H1 (cell line): ENCODE measurements around the gene RHOT1. TPM values are rescaled to one million over a fixed set of nuclear protein-coding genes. Genes with fewer than 3 reads are reported as not detected.

Experiments used
- CTCF ChIA-PET: fragments of 300-600 bp; sonication (Branson Sonifier 250); formaldehyde crosslinking; loops from one replicate; lab custom pipeline; 2021; ENCODE audit not compliant: partially characterized antibody; lab: Charles Lee
- POLR2A ChIA-PET: fragments of 300-600 bp; sonication (Branson Sonifier 250); formaldehyde crosslinking; loops from one replicate; lab custom pipeline; 2021; ENCODE audit warnings: inconsistent platforms; ENCODE audit not compliant: partially characterized antibody; lab: Charles Lee
- DNase-seq, 2 experiments: peaks; one replicate each; pipeline versions ENCODE4 v3.0.0 to v3.0.0-alpha.2; 2010 to 2022; ENCODE audit warnings: low spot score in 2 of 2, low read depth in 1 of 2, mixed read lengths in 1 of 2
- FAIRE-seq: peaks from 2 replicates; lab custom pipeline; 2011; peaks lifted over from hg19 to GRCh38; lab: Jason Lieb, UNC
- H2AFZ ChIP-seq: 2 replicates; pipeline ENCODE4 v1.8.1; 2012; ENCODE audit warnings: low read length, inconsistent platforms
- H2AK5ac ChIP-seq: 2 replicates; pipeline ENCODE4 v1.6.1; 2013; ENCODE audit warnings: low read depth, low read length
- H2BK120ac ChIP-seq: replicated peaks from 2 replicates; pipeline ENCODE3; 2013; ENCODE audit warnings: low read depth, low read length, inconsistent platforms
- H2BK12ac ChIP-seq: 2 replicates; pipeline ENCODE4 v1.6.1; 2013; ENCODE audit warnings: low read depth, low read length
- H2BK15ac ChIP-seq: 2 replicates; pipeline ENCODE4 v1.6.1; 2013; ENCODE audit warnings: low read length
- H2BK20ac ChIP-seq: 2 replicates; pipeline ENCODE4 v1.6.1; 2013; ENCODE audit warnings: low read length
- H2BK5ac ChIP-seq: 2 replicates; pipeline ENCODE4 v1.6.1; 2013; ENCODE audit warnings: low read depth, low read length
- H3K14ac ChIP-seq: 2 replicates; pipeline ENCODE4 v1.6.1; 2013; ENCODE audit warnings: inconsistent platforms; ENCODE audit not compliant: insufficient read length
- H3K18ac ChIP-seq: 2 replicates; pipeline ENCODE4 v1.6.1; 2013; ENCODE audit warnings: low read length; ENCODE audit errors: extremely low read depth
- H3K23ac ChIP-seq: 2 replicates; pipeline ENCODE4 v1.6.1; 2013; ENCODE audit warnings: inconsistent platforms; ENCODE audit not compliant: insufficient read length
- H3K23me2 ChIP-seq: 2 replicates; pipeline ENCODE4 v1.6.1; 2013; ENCODE audit warnings: low read depth, low read length
- H3K27ac ChIP-seq: 2 replicates; pipeline ENCODE4 v1.6.1; 2011; ENCODE audit warnings: low read depth, low read length, inconsistent platforms
- H3K27me3 ChIP-seq, 4 experiments: replicated peaks in 1 of 4; 1 replicate in 1 of 4; 2 replicates in 3 of 4; pipeline versions ENCODE4 v1.6.1 to v1.8.1; 2011 to 2013; ENCODE audit warnings: low read length in 3 of 4, mild to moderate bottlenecking in 3 of 4, inconsistent platforms in 2 of 4, mixed read lengths in 2 of 4, moderate library complexity in 1 of 4; ENCODE audit not compliant: control insufficient read depth in 3 of 4, insufficient read depth in 3 of 4; ENCODE audit errors: extremely low read depth in 1 of 4
- H3K36me3 ChIP-seq, 4 experiments: 2 replicates each; pipeline versions ENCODE4 v1.6.1 to v1.8.1; 2011 to 2013; ENCODE audit warnings: mild to moderate bottlenecking in 4 of 4, low read length in 3 of 4, moderate library complexity in 2 of 4, control low read depth in 1 of 4, inconsistent platforms in 1 of 4; ENCODE audit not compliant: insufficient read depth in 4 of 4, control insufficient read depth in 2 of 4
- H3K4ac ChIP-seq: replicated peaks from 2 replicates; pipeline ENCODE3; 2013; ENCODE audit warnings: low read length, low read depth, mixed read lengths, inconsistent platforms; ENCODE audit not compliant: insufficient read length
- H3K4me1 ChIP-seq, 4 experiments: replicated peaks in 1 of 4; 1 replicate in 1 of 4; 2 replicates in 3 of 4; pipeline versions ENCODE4 v1.6.1 to v1.8.1; 2011 to 2013; ENCODE audit warnings: low read length in 3 of 4, inconsistent platforms in 2 of 4, mixed read lengths in 1 of 4; ENCODE audit not compliant: insufficient read depth in 4 of 4, control insufficient read depth in 3 of 4
- H3K4me2 ChIP-seq, 2 experiments: 2 replicates each; pipeline versions ENCODE4 v1.6.1 to v1.8.1; 2011 to 2013; ENCODE audit warnings: low read depth in 2 of 2, low read length in 2 of 2, control low read depth in 1 of 2, inconsistent platforms in 1 of 2, mild to moderate bottlenecking in 1 of 2; ENCODE audit not compliant: insufficient read depth in 1 of 2
- H3K4me3 ChIP-seq, 4 experiments: fragments of 200-600, 300-600 bp in 1 of 4; sonication (generic), shearing (Covaris generic), sonication (Bioruptor Twin) in 1 of 4; 2 replicates each; pipeline versions ENCODE4 v1.5.1 to v1.8.1; 2011 to 2016; ENCODE audit warnings: low read length in 4 of 4, low read depth in 3 of 4, control low read depth in 2 of 4, inconsistent platforms in 2 of 4, mild to moderate bottlenecking in 2 of 4, mixed read lengths in 1 of 4, moderate library complexity in 1 of 4; ENCODE audit not compliant: insufficient read depth in 2 of 4; ENCODE audit errors: extremely low read depth in 1 of 4
- H3K56ac ChIP-seq: replicated peaks from 2 replicates; pipeline ENCODE3; 2013; ENCODE audit warnings: low read depth, mild to moderate bottlenecking, mixed read lengths, low read length, inconsistent platforms; ENCODE audit not compliant: insufficient read length
- H3K79me1 ChIP-seq: 2 replicates; pipeline ENCODE4 v1.6.1; 2013; ENCODE audit warnings: low read depth, low read length, control low read depth
- H3K79me2 ChIP-seq, 2 experiments: 2 replicates each; pipeline versions ENCODE4 v1.6.1 to v1.8.1; 2012 to 2013; ENCODE audit warnings: low read length in 2 of 2, mild to moderate bottlenecking in 2 of 2, inconsistent platforms in 1 of 2; ENCODE audit not compliant: insufficient read depth in 2 of 2, control insufficient read depth in 1 of 2
- H3K9ac ChIP-seq, 4 experiments: replicated peaks in 1 of 4; 1 replicate in 1 of 4; 2 replicates in 3 of 4; pipeline versions ENCODE4 v1.6.1 to v1.8.1; 2011 to 2013; ENCODE audit warnings: low read depth in 3 of 4, low read length in 3 of 4, control low read depth in 2 of 4, mild to moderate bottlenecking in 2 of 4, moderate library complexity in 2 of 4, inconsistent platforms in 1 of 4; ENCODE audit errors: extremely low read depth in 1 of 4
- H3K9me3 ChIP-seq, 2 experiments: 2 replicates each; pipeline versions ENCODE4 v1.6.1 to v1.8.1; 2012 to 2013; ENCODE audit warnings: mild to moderate bottlenecking in 2 of 2, moderate library complexity in 2 of 2, control low read depth in 1 of 2, inconsistent platforms in 1 of 2, low read depth in 1 of 2, low read length in 1 of 2, mixed read lengths in 1 of 2; ENCODE audit not compliant: insufficient read depth in 2 of 2
- H4K20me1 ChIP-seq, 2 experiments: replicated peaks in 1 of 2; 2 replicates each; pipeline versions ENCODE3 to v1.8.1; 2011 to 2013; ENCODE audit warnings: inconsistent platforms in 2 of 2, low read length in 2 of 2, mild to moderate bottlenecking in 1 of 2; ENCODE audit not compliant: insufficient read depth in 2 of 2, control insufficient read depth in 1 of 2
- H4K5ac ChIP-seq: 2 replicates; pipeline ENCODE4 v1.6.1; 2013; ENCODE audit warnings: low read length, low read depth, mixed read lengths, inconsistent platforms; ENCODE audit not compliant: insufficient read length
- H4K8ac ChIP-seq: 2 replicates; pipeline ENCODE4 v1.8.0; 2013; ENCODE audit warnings: mild to moderate bottlenecking, moderate library complexity, low read length, inconsistent platforms; ENCODE audit not compliant: insufficient read depth; ENCODE audit errors: extremely low read depth
- H4K91ac ChIP-seq: replicated peaks from 2 replicates; pipeline ENCODE3; 2013; ENCODE audit warnings: low read length, mixed read lengths, inconsistent platforms; ENCODE audit not compliant: insufficient read length
- EGR1 ChIP-seq: IDR thresholded peaks from 2 replicates; pipeline ENCODE4 v1.6.1; 2011; ENCODE audit warnings: low read depth, low read length, borderline replicate concordance
- RXRA ChIP-seq: IDR thresholded peaks from 2 replicates; pipeline ENCODE4 v1.6.1; 2011; ENCODE audit warnings: low read depth, mild to moderate bottlenecking, low read length, moderate library complexity; ENCODE audit not compliant: insufficient read depth
- SIRT6 ChIP-seq: IDR thresholded peaks from one replicate; pipeline ENCODE4 v1.7.1; 2012; ENCODE audit warnings: low read length, inconsistent platforms
- SP4 ChIP-seq: IDR thresholded peaks from 2 replicates; pipeline ENCODE4 v1.6.1; 2012; ENCODE audit warnings: low read length, inconsistent platforms
- TAF1 ChIP-seq: IDR thresholded peaks from 2 replicates; pipeline ENCODE4 v1.6.1; 2011; ENCODE audit warnings: mild to moderate bottlenecking, low read depth, low read length
- WGBS, 2 experiments: shearing (Covaris generic) in 1 of 2; methylation state at CpG; one replicate each; pipeline versions ENCODE4 v1.1.6 to v1.1.7; 2013 to 2015; ENCODE audit warnings: low lambda C conversion rate in 2 of 2, mixed read lengths in 2 of 2, inconsistent platforms in 1 of 2, low coverage in 1 of 2, missing lambda C conversion rate in 1 of 2; ENCODE audit not compliant: insufficient replicate concordance in 2 of 2, insufficient coverage in 1 of 2, insufficient read length in 1 of 2; ENCODE audit errors: extremely low coverage in 1 of 2, missing lambda C conversion rate in 1 of 2; 5-methylcytosine and 5-hydroxymethylcytosine counted together
- polyA plus RNA-seq, 7 experiments: library from polyadenylated mRNA; depleted of rRNA in 3 of 7; stranded (reverse) in 5 of 7; unstranded in 2 of 7; fragments of >200 nt in 5 of 7; fragments of 200-250 nt in 2 of 7; gene quantifications; 1 replicate in 5 of 7; 2 replicates in 1 of 7; 4 replicates in 1 of 7; pipeline versions ENCODE4 v1.2.1 to v1.2.3, GENCODE V29; 2011 to 2013; ENCODE audit warnings: missing spikeins in 2 of 7, mixed read lengths in 2 of 7
- total RNA-seq: library from RNA; stranded (reverse); fragmentation: NEBNext Ultra II Directional; extraction: Animal tissue kit (Norgen Biotek cat#: 25700); gene quantifications from 2 replicates; pipeline ENCODE4 v1.2.1, GENCODE V29; 2021

The RHOT1 gene
- total and polyA plus RNA-seq, 2 of the 8 experiments (the other 6 are each of a cell fraction or from before 2014, with no cell fraction given), result 34.2 to 38.2 TPM

- Histone ChIP-seq H2BK12ac (no peak overlapping the region), H3K14ac (no peak overlapping the region), H2AK5ac (no peak overlapping the region), H3K79me1 (no peaks in the 10 kb centered on the region), H2BK120ac (no peak overlapping the region), H3K56ac (no peak overlapping the region), H3K4ac (no peak overlapping the region), H4K5ac (no peak overlapping the region), H3K9me3 (no peaks in the 10 kb centered on the region), H3K4me3 (no peak overlapping the region), H3K18ac (no peak overlapping the region), H2BK5ac (no peak overlapping the region), H4K20me1 (peaks cover 0 to 1% of the 10 kb centered on the region in 2 experiments), H3K27me3 (no peaks in the 10 kb centered on the region), H3K23me2 (no peaks in the 10 kb centered on the region), H3K4me1 (peaks cover 0 to 2% (median 0%) of the 10 kb centered on the region in 4 experiments; a peak in 2 of 7 replicates), H3K9ac (no peak overlapping the region), H4K91ac (no peak overlapping the region), H3K4me2 (no peak overlapping the region), H3K27ac (no peak overlapping the region), H2AFZ (no peak overlapping the region), H2BK15ac (no peak overlapping the region), H3K23ac (no peak overlapping the region), H4K8ac (no peak overlapping the region), H3K36me3 (no peaks in the 10 kb centered on the region), H3K79me2 (no peaks in the 10 kb centered on the region), H2BK20ac (no peak overlapping the region)
- CTCF ChIA-PET, result interaction anchor here (1.5 kb wide), 1 partner anchor 10 kb away, joined by 5 read pairs; no protein-coding TSS in a partner anchor
- DNase-seq (no peak), FAIRE-seq (no peak)
- WGBS, 2 experiments, result 79% methylated on average over 4 of the region's 4 CpGs; no CpG with 5 or more reads in 1 of the 2 experiments
- POLR2A ChIA-PET, result interaction anchor here (1.2 kb wide), 1 partner anchor 9 kb away, joined by 3 read pairs; no protein-coding TSS in a partner anchor
- TF ChIP-seq RXRA (no peak), TAF1 (no peak), SP4 (no peak), SIRT6 (no peak), EGR1 (no peak)
Observed at GRCh38 chr17:32118835-32119234, 23.5 kb upstream of the RHOT1 start.
